H9 (cell line): ENCODE results near the gene TJAP1. TPM values are rescaled to one million over a fixed set of nuclear protein-coding genes. Genes with fewer than 3 reads are reported as not detected.
A peak's percentile ranks its signal among the peaks of the same experiment; 100 is the strongest.

Source experiments
- DNase-seq: peaks from one replicate; pipeline ENCODE4 v3.0.0-alpha.2; 2017
- H2AFZ ChIP-seq: one replicate; pipeline ENCODE4 v1.6.1; 2013; ENCODE audit warnings: mild to moderate bottlenecking, low read length, control low read depth, moderate library complexity
- H2AK5ac ChIP-seq: 2 replicates; pipeline ENCODE4 v1.6.1; 2013; ENCODE audit warnings: low read length, control low read depth, mixed read lengths; ENCODE audit not compliant: insufficient read length
- H2BK120ac ChIP-seq: one replicate; pipeline ENCODE4 v1.6.1; 2013; ENCODE audit warnings: low read depth, mild to moderate bottlenecking, low read length, control low read depth, inconsistent platforms; ENCODE audit not compliant: poor library complexity, severe bottlenecking
- H2BK12ac ChIP-seq: 2 replicates; pipeline ENCODE4 v1.6.1; 2013; ENCODE audit warnings: low read length, control low read depth, mixed read lengths, low read depth; ENCODE audit not compliant: insufficient read length
- H2BK15ac ChIP-seq: 2 replicates; pipeline ENCODE4 v1.6.1; 2013; ENCODE audit warnings: low read depth, low read length, control low read depth
- H2BK20ac ChIP-seq: one replicate; pipeline ENCODE4 v1.6.1; 2013; ENCODE audit warnings: low read depth, mild to moderate bottlenecking, low read length, control low read depth, inconsistent platforms; ENCODE audit not compliant: poor library complexity, severe bottlenecking
- H2BK5ac ChIP-seq: 2 replicates; pipeline ENCODE4 v1.6.1; 2013; ENCODE audit warnings: low read length, control low read depth, mixed read lengths; ENCODE audit not compliant: insufficient read length
- H3K14ac ChIP-seq: 2 replicates; pipeline ENCODE4 v1.6.1; 2013; ENCODE audit warnings: low read length, control low read depth; ENCODE audit not compliant: insufficient read depth
- H3K18ac ChIP-seq: 2 replicates; pipeline ENCODE4 v1.6.1; 2013; ENCODE audit warnings: low read depth, mild to moderate bottlenecking, mixed read lengths, low read length, control low read depth; ENCODE audit not compliant: insufficient read length
- H3K23ac ChIP-seq: 2 replicates; pipeline ENCODE4 v1.6.1; 2013; ENCODE audit warnings: low read length, control low read depth, mixed read lengths, low read depth; ENCODE audit not compliant: insufficient read length
- H3K23me2 ChIP-seq: 2 replicates; pipeline ENCODE4 v1.6.1; 2013; ENCODE audit warnings: low read depth, mild to moderate bottlenecking, mixed read lengths, low read length, control low read depth; ENCODE audit not compliant: insufficient read length, poor library complexity, severe bottlenecking
- H3K27ac ChIP-seq: 2 replicates; pipeline ENCODE4 v1.5.1; 2013; ENCODE audit warnings: low read length, control low read depth, mixed read lengths, low read depth; ENCODE audit not compliant: insufficient read length
- H3K27me3 ChIP-seq: 2 replicates; pipeline ENCODE4 v1.6.1; 2013; ENCODE audit warnings: low read length, control low read depth, inconsistent platforms; ENCODE audit not compliant: insufficient read depth
- H3K4ac ChIP-seq: 2 replicates; pipeline ENCODE4 v1.6.1; 2013; ENCODE audit warnings: low read depth, mild to moderate bottlenecking, control low read depth, inconsistent platforms, low read length, moderate library complexity
- H3K4me1 ChIP-seq: 2 replicates; pipeline ENCODE4 v1.6.1; 2013; ENCODE audit warnings: low read length, control low read depth, inconsistent platforms; ENCODE audit not compliant: insufficient read depth
- H3K4me2 ChIP-seq: 2 replicates; pipeline ENCODE4 v1.6.1; 2013; ENCODE audit warnings: low read length, control low read depth, mixed read lengths; ENCODE audit not compliant: insufficient read length, insufficient read depth
- H3K56ac ChIP-seq: 2 replicates; pipeline ENCODE4 v1.6.1; 2013; ENCODE audit warnings: low read depth, mild to moderate bottlenecking, mixed read lengths, low read length, control low read depth; ENCODE audit not compliant: insufficient read length
- H3K79me1 ChIP-seq: 2 replicates; pipeline ENCODE4 v1.6.1; 2013; ENCODE audit warnings: low read depth, mild to moderate bottlenecking, moderate library complexity, low read length, control low read depth, inconsistent platforms; ENCODE audit not compliant: insufficient read depth, poor library complexity, severe bottlenecking
- H3K79me2 ChIP-seq: 2 replicates; pipeline ENCODE4 v1.6.1; 2013; ENCODE audit warnings: low read length, control low read depth, inconsistent platforms; ENCODE audit not compliant: insufficient read depth
- H3K9ac ChIP-seq: 2 replicates; pipeline ENCODE4 v1.6.1; 2013; ENCODE audit warnings: low read length, control low read depth, mixed read lengths; ENCODE audit not compliant: insufficient read length; ENCODE audit errors: extremely low read depth
- H3K9me3 ChIP-seq: one replicate; pipeline ENCODE4 v1.6.1; 2013; ENCODE audit warnings: low read depth, low read length, inconsistent platforms; ENCODE audit not compliant: control insufficient read depth
- H3T11ph ChIP-seq: one replicate; pipeline ENCODE4 v1.6.1; 2013; ENCODE audit warnings: mild to moderate bottlenecking, low read length, control low read depth, inconsistent platforms
- H4K20me1 ChIP-seq: one replicate; pipeline ENCODE4 v1.6.1; 2013; ENCODE audit not compliant: control insufficient read depth, insufficient read length, insufficient read depth
- H4K5ac ChIP-seq: 2 replicates; pipeline ENCODE4 v1.6.1; 2013; ENCODE audit warnings: low read depth, mild to moderate bottlenecking, mixed read lengths, low read length, control low read depth; ENCODE audit not compliant: insufficient read length
- H4K8ac ChIP-seq: replicated peaks from 2 replicates; pipeline ENCODE4 v1.6.1; 2013; ENCODE audit warnings: low read length, control low read depth, mixed read lengths, low read depth; ENCODE audit not compliant: insufficient read length
- H4K91ac ChIP-seq: 2 replicates; pipeline ENCODE4 v1.6.1; 2013; ENCODE audit warnings: low read depth, mild to moderate bottlenecking, moderate library complexity, mixed read lengths, low read length, control low read depth; ENCODE audit not compliant: insufficient read length
- H3K27ac Mint-ChIP-seq, 3 experiments: 2 replicates in 2 of 3; 3 replicates in 1 of 3; pipeline ENCODE4 v1.8.0; 2020 to 2021; ENCODE audit warnings: mixed read lengths in 3 of 3, mild to moderate bottlenecking in 1 of 3, moderate library complexity in 1 of 3
- H3K27me3 Mint-ChIP-seq: 2 replicates; pipeline ENCODE4 v1.8.0; 2021; ENCODE audit warnings: low read depth, mild to moderate bottlenecking, moderate library complexity, mixed read lengths
- H3K36me3 Mint-ChIP-seq, 3 experiments: 2 replicates in 2 of 3; 3 replicates in 1 of 3; pipeline ENCODE4 v1.8.0; 2020 to 2021; ENCODE audit warnings: low read depth in 3 of 3, mixed read lengths in 3 of 3; ENCODE audit not compliant: insufficient read depth in 1 of 3
- H3K4me1 Mint-ChIP-seq, 2 experiments: 2 replicates each; pipeline ENCODE4 v1.8.0; 2020; ENCODE audit warnings: mixed read lengths in 2 of 2
- H3K4me3 Mint-ChIP-seq, 2 experiments: 2 replicates in 1 of 2; 3 replicates in 1 of 2; pipeline ENCODE4 v1.8.0; 2020 to 2021; ENCODE audit warnings: mild to moderate bottlenecking in 2 of 2, mixed read lengths in 2 of 2, moderate library complexity in 1 of 2
- H3K9me3 Mint-ChIP-seq, 2 experiments: 2 replicates in 1 of 2; 3 replicates in 1 of 2; pipeline ENCODE4 v1.8.0; 2020; ENCODE audit warnings: mild to moderate bottlenecking in 2 of 2, mixed read lengths in 2 of 2, moderate library complexity in 1 of 2
- CTCF ChIP-seq: fragments of 200-600 bp; sonication (generic); conservative IDR thresholded peaks from 3 replicates; pipeline ENCODE4 v1.8.0; 2021; ENCODE audit warnings: antibody characterized with exemption, mild to moderate bottlenecking
- WGBS: extraction: QIAGEN DNeasy Blood & Tissue Kit; methylation state at CpG from one replicate; pipeline ENCODE4 v1.1.7; 2013; ENCODE audit warnings: missing lambda C conversion rate, low lambda C conversion rate, mixed read lengths; ENCODE audit not compliant: insufficient read length; ENCODE audit errors: extremely low coverage; 5-methylcytosine and 5-hydroxymethylcytosine counted together
- total RNA-seq: library from RNA; stranded (reverse); gene quantifications from 2 replicates; pipeline ENCODE4 v1.2.1, GENCODE V29; 2021

TJAP1 gene
- total RNA-seq, 1 experiment from 2014 or later: 45.1 TPM

GRCh38 chr6:43475516-43475915 lies 1.9 kb upstream of the TJAP1 start:
- WGBS: no CpG with 5 or more reads among the region's 6 CpGs
- Histone ChIP-seq H2BK120ac (no peak overlapping the region), H3K4me2 (no peak overlapping the region), H2BK20ac (no peak overlapping the region), H4K91ac (no peak overlapping the region), H4K20me1 (no peaks in the 10 kb centered on the region), H3K79me2 (peaks cover 13% of the 10 kb centered on the region), H2BK5ac (no peak overlapping the region), H3K14ac (no peak overlapping the region), H3K9ac (no peak overlapping the region), H2BK12ac (no peak overlapping the region), H3K56ac (no peak overlapping the region), H3K27ac (no peak overlapping the region), H4K8ac (no peak overlapping the region), H3K18ac (no peak overlapping the region), H3K23ac (no peak overlapping the region), H3K79me1 (peaks cover 7% of the 10 kb centered on the region), H3K4ac (no peak overlapping the region), H2AK5ac (no peak overlapping the region), H3K27me3 (no peaks in the 10 kb centered on the region), H3T11ph (no peak overlapping the region), H2BK15ac (no peak overlapping the region), H2AFZ (no peak overlapping the region), H4K5ac (no peak overlapping the region), H3K4me1 (0 out of 2 replicates have a peak, but pooled peaks cover 7% of the 10 kb centered on the region), H3K9me3 (no peaks in the 10 kb centered on the region), H3K23me2 (peaks cover 10% of the 10 kb centered on the region)
- Mint-ChIP-seq H3K4me3 (no peak overlapping the region), H3K9me3 (no peaks in the 10 kb centered on the region), H3K4me1 (peaks cover 23 to 30% of the 10 kb centered on the region in 2 experiments), H3K27me3 (peaks cover 2% of the 10 kb centered on the region), H3K36me3 (peaks cover 0 to 3% (median 0%) of the 10 kb centered on the region in 3 experiments; a peak in 1 of 7 replicates), H3K27ac (0 out of 7 replicates have a peak overlapping the region, but pooled peaks of 1 of the 3 experiments have one; percentile 78)
- no peak for TF ChIP-seq CTCF
- DNase-seq: no peak
